Left hindlimb (tissue), 1 donor: ENCODE results near the gene SASS6.

Experiments used
- DNase-seq: peaks from one replicate; pipeline ENCODE4 v3.0.0-alpha.2; 2018

Gene SASS6, protein sequence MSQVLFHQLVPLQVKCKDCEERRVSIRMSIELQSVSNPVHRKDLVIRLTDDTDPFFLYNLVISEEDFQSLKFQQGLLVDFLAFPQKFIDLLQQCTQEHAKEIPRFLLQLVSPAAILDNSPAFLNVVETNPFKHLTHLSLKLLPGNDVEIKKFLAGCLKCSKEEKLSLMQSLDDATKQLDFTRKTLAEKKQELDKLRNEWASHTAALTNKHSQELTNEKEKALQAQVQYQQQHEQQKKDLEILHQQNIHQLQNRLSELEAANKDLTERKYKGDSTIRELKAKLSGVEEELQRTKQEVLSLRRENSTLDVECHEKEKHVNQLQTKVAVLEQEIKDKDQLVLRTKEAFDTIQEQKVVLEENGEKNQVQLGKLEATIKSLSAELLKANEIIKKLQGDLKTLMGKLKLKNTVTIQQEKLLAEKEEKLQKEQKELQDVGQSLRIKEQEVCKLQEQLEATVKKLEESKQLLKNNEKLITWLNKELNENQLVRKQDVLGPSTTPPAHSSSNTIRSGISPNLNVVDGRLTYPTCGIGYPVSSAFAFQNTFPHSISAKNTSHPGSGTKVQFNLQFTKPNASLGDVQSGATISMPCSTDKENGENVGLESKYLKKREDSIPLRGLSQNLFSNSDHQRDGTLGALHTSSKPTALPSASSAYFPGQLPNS

DNA sequence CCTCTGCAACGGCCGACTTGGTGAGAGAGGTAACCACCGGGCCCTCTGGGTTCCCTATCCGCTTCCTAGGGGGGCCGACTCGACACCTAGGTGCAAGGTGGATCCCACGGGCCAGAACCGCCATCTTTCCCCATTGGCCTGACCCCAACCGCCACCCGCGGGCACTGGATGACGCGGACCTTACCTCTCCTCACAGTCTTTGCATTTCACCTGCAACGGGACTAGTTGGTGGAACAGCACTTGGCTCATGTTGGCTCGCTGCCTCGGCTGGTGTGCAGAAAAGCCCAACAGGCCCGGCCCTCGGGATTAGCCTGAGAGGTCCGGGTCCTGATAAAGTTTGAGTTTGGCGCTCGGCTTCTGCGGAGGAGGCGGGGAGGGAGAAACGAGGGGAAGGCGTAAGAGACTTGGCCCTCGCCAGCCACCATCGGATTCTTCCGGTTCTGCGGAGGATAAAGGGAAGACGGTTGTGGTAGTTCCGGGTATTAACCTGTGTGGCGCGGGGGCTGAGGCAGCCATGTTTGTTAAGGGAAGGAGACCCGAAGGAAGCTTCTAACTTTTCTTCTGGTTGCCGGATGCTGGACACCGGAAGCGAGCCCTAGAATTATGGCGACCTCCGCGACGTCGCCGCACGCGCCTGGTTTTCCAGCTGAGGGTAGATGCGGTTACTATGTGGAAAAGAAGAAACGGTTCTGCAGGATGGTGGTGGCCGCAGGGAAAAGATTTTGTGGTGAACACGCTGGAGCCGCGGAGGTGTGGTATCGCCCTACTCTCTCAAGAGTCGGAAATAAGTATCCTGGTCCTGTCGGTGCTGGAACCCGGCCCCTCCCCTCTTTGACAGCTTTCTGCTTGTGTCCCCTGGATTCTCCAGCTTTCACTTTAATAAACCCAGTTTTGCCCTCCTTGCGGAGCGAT lies at the start of gene SASS6, which contains the start of gene TRMT13:
Gene SASS6, minus strand, starts transcription at position 365 of the 912 bp plus-strand sequence. Its CDS starts 116 bp downstream, at position 249.
Gene TRMT13, plus strand, starts transcription at position 598 of the 912 bp plus-strand sequence. Its CDS starts 6 bp downstream, at position 604.
- peak; percentile 98 for DNase-seq

DNA sequence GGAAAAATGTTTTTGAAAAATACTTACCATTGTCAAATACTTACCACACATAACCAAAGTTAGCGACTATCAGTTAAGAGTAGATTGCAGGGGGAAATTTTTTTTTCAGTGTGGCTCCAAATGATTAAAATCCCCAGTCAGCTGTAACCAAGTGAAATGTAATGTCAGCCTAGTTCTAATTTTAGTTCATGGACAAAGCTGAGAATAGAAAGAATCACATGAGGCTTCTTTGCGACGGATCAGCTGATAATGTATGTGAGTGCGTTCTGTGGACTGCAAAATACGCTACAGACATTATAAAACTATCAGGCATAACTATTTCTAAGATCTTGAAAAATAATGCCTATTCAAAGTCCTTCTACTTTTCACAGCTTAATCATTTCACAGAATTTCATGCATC lies 45.4 kb upstream of the SASS6 start, which contains the start of gene LRRC39:
Gene LRRC39, minus strand, starts transcription at position 166 of the 400 bp plus-strand sequence. CDS start 9,740 bp downstream, outside the sequence.
- no peak for DNase-seq

DNA sequence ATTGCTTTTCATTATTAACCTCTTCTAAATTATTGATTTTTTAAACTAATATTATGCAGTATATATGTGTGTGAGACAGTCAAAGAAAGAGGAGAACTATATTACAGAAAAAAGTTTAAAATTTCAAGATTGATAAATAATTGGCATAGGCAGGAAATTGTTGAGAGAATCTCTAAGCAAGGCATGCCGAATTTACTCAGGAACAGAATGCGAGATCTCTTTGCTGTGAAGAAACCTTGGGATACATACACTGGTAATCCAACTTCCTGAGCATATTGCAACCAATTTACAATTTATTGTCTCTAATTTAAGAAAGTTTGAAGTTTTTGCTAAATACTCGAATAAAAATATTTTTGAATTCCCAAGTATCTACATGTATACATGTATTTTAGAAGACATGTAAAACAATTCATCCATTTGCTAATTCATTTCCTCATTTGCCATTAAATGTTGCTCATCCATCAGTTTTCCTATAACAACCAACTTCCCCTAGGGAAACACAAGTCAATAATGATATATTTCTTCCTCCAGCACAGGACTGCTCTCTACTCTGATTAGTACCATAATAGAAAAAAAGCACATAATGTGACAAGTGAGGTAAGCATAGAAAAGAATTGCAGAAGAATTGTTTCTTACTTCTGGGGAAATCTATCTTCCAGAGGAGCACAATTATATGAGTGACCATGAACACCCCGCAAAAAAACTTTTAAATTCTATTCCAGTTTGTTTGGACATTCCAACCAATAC lies 44.7 kb upstream of the SASS6 start:
- DNase-seq = no peak

DNA sequence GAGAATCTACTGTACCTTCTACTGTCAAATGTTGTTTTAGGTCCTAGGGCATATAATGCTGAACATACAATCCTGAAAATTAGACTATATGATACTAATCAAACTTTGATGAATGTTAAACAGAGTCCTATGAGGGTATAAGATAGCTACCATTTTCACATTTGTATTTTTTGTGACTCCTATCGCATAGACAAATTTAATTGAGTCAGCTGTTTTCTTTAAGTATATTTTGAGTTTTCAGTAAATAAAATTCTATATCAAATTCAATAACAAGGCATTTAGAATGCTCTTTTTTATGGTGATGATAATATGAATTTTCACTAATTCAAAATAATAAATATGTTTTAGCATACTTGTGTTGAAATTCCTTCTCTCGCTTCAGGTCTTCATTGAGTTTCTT lies 35.3 kb upstream of the SASS6 start:
- DNase-seq = no peak

DNA sequence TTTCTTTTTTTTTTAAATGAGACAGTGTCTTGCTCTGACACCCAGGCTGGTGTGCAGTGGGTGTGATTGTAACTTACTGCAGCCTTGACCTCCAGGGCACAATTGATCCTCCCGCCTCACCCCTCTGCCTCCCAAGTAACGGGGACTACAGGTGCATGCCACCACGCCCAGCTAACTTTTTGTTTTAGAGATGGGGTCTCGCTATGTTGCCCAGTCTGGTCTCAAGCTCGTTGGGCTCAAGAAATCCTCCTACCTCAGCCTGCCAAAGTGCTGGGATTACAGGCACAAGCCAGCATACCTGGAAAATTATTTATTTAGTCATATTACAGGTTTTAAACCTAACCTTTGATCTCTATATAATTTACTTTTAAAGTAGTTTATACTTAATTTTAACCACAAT lies 32.0 kb upstream of the SASS6 start:
- no peak for DNase-seq

DNA sequence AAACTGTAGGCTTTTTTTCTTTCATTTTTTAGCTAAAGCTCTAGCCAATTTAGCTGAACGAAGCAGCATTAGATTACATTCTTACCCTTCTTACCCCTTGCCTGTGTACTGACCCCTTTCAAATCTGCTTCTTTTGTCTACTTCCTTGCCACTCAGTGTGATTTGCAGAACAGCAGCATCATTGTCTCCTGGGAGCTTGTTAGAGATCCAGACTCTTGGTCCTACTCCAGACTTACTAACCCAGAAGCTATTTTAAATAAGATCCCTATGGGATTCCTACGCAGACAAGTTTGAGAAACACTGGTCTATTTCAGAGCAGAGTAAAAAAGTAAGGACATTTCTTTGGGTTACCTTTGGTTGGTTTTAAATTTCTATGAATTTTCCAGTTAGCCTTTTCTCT lies 31.5 kb upstream of the SASS6 start:
- no peak for DNase-seq

DNA sequence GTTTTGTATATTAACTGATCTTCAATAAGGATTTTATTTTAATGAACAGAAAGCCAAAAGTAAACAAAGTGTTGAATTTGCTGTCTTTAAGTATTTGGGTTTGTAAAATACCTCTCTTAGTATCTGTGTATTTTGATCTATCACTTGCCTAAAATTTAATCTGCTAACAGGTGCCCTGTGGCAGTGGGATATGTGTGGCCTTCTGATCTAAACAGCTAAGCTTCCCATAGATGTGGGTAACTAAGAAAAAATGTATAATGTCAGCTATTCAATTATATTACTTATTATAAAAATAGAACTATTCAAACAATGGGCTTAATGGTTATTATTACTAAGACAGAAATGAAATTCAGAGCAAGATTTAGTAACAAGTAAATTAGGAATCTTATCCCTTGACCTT lies 30.2 kb upstream of the SASS6 start:
- no peak for DNase-seq

DNA sequence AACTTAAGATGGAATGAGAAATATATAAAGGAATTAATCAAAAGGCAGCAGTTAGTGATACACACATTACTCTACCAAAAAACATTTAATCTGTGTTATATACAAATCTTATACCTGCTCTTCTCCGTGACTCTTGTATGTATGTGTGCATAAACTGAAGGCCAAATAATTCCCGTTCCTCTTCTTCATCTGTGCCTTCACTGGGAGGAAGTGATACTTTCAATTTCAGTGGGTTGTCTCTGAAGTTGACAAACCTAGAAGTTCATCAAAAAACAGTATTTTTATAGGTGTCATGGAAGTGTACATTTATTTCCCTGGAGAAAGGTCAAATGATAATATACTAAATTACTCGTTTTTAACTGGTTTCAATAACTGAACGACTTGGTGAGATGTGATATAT lies 19.5 kb upstream of the SASS6 start:
- no peak for DNase-seq

DNA sequence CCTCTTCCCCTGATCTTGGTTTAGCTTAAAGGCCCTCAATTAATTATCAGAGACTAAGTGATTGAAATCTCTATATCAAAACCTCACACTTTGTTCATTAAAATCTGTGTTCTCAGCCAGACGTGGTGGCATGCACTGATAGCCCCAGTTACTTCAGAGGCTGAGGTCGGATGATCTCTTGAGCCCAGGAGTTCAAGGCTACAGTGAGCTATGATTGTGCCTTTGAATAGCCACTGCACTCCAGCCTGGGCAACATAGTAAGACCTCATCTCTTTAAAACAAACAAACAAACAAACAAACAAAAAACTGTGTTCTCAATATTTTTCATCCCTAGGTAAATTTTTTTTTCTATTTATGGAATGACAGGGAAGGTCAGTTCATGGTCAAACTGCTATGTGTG lies 18.9 kb upstream of the SASS6 start:
- DNase-seq = no peak

DNA sequence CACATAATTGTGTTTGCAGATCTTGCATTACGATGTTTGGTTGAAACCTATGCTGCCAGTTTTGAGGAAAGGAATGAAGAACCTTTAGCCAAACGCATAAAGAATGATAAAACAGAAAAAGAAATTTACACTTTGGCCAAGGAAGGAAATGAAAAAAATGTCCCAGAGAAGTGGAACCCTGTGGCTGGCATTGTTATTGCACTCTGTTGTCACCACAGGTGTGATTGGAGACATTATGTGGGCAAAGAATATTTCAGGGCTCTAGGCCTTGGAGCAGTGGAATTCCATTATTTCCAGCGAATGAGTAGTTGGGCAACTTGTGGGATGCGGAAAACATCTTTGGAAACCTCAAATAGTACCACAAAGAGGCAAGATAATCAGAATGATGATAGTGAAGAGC lies 15.1 kb upstream of the SASS6 start:
- no peak for DNase-seq

DNA sequence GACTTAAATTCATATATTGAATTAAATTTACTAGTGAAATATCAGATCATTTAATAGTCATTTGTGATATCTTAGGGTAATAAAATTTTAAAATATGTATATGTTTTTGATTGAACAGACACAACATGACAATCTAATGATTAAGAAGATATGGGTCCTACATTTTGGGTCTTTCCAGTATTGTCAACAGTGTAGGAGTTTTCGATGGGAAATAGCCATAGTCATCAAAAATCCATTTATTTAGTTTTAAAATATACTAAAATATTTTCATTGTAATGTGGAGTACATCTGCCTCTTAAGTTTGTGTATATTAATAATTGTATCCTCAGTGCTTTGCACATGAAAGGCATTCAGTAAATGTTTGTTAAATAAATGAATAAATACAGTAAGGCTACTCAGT lies 14.2 kb upstream of the SASS6 start:
- DNase-seq = no peak

DNA sequence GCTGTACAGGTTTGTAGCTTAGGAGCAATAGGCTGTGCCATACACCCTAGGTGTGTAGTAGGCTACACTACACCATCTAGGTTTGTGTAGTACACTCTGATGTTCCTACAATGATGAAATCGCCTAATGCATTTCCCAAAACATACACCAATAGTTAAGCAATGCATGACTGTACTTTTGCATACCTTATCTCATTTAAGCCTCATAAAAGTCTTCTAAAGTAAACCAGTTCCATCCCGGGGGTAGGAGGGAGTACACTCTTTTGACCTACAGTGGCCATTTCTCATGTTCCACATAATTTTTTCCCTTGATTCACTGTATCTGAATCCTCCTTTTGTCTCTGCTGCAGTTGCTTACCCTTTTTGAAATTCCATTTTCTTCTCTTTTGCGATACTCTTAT lies 12.4 kb upstream of the SASS6 start:
- DNase-seq = no peak

DNA sequence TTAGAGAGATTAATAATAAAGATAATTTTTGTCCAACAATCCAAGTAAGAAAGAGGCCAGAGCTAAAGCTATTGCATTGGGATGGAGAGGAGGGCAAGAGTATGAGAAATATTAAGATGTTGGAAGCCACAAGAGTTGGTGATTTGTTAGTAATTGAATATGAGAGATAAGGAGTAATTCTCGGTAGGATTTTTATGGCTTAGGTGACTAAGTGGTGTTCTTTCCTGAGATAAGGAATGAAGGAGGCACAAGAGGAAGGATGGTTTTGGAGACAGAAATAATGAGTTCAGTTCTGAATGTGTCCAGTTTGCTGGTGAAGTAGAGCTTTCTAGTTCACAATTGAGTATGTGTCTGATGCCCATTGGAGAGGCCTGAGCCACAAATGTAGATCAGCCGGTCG lies 9.6 kb upstream of the SASS6 start:
- no peak for DNase-seq

DNA sequence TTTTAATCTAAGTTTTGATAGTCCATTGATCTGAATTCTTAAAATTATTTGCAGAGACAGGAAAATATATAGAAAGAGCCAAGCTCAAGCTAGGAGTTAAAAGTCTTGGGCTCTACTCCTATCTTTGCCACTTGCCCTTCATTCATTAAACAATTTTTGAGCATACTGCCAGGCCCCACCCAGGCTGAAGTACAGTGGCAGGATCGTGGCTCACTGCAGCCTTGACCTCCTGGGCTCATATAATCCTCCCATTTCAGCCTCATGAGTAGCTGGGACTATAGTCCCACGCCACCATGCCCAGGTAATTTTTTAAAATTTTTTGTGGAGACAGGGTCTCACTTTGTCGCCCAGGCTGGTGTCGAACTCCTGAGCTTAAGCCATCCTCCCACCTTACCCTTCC lies 8.5 kb upstream of the SASS6 start:
- no peak for DNase-seq

DNA sequence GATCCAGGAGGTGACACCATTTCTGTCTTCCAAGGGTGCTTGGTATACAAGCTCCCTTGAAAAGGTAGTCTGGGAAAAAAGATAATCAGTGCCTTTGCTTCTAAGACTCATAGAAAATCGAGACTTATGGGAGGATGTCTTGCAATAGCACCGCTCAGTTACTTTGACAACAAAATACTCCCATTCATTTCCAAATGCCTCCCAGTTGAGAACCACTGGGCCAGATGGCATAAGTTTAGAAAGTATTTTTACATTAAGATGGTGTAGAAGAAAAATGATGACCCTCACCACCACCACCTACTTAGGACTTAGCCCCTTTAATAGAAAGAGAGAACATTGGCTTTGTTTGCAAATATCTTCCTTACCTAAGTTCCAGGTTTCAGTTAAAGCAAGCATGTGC lies 4.9 kb upstream of the SASS6 start:
- no peak for DNase-seq

DNA sequence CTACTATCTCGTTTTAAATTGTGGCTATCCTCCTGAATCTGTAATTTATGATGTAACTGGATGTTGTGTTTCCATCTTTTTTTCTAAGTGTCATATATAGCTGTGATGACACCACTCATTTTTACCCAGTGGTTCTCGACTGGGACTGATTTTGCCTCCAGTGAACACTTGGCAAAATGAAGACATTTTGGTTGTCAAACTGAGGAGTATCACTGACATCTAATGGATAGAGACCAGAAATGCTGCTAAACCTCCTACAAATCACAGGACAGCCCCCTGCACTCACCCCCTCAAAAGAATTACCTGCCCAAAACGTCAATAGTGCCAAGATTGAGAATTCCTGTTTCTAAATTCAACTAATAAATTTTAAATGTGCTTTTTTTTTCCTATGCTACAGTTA lies 2.1 kb upstream of the SASS6 start:
- no peak for DNase-seq

DNA sequence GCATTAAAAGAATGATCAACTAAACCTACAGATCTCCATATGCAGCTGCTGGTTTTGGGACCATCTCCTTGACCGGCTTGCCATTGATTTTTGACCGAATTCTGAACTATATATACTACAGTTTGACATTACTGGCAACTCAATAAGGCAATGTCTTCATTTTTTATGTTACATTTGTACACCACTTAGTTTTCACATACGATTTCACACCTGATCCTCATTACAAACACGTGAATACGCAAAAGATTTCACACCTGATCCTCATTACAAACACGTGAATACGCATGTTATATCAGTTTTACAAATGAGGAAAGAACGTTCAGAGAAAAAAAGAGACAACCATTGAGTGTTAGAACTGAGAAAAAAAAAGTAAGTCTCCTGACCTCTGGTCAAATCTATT lies 1.1 kb downstream of the SASS6 start:
- no peak for DNase-seq

DNA sequence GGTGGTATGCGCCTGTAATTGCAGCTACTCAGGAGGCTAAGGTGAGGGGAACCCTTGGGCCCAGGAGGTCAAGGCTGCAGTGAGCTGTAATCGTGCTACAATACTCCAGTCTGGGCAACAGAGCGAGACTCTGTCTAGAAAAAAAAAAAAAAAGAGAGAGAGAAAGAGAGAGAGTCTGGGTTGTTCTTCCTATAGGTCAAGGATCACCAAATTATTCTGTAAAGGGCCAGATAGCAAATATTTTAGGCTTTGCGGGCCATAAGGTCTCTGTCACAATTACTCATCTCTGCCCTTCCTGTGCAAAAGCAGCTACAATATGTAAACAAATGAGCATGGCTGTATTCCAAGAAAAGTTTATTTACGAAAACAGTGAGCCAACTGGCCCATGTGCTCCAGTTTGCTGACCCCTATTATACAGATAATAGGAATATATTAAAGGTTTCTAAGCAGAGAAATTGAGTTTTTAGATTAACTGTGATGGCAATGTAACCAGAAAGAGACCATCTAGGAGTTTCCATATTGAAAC lies 2.1 kb downstream of the SASS6 start:
- DNase-seq = no peak

DNA sequence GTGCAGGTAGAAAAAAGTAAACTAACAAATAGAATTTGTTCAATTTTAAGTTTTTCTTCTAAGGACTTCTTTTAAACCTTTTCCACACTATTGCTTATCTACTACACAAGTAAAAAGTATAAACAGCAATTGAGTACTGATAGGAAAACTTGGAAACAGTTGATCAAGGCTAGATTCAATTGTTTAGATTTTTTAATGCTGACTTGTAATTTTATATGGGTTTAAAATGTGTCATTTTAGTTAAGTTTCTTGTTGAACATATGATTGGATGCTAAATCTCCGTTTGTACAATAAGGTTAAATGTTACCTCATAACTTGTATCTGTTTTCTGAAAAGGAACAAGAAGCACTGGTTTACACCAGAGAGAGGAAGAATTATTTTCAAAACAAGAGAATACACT lies 5.5 kb downstream of the SASS6 start:
- DNase-seq = no peak

DNA sequence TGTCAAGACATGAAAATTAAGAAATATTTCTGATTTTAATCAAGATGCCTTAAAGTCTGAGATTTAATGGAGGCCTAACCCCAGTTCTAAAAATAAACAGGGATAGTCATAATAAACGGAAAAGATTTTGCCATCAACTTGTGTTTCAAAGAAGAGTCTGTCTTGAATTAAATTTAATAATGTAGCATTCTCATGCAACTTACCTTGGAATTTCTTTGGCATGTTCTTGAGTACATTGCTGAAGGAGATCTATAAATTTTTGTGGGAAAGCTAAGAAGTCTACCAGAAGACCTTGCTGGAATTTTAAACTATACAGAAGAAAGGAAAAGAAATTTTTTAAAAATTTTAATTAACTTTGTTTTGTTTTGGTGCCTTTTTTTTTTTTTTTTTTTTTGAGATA lies 10.6 kb downstream of the SASS6 start:
- DNase-seq = no peak

DNA sequence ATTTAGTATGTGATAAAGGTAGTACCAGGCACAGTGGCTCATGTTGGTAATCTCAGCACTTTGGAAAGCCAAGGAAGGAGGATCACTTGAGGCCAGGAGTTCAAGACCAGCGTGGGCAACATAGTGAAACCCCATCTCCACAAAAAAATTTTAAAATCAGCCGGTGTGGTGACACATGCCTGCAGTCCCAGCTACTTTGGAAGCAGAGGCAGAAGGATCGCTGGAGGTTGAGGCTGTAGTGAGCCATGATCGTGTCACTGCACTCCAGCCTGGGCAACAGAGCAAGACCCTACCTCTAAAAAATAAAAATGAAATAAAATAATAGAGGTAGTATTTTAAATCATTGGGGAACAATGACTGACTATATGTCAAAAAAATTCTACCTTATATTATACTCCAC lies 17.2 kb downstream of the SASS6 start:
- no peak for DNase-seq

DNA sequence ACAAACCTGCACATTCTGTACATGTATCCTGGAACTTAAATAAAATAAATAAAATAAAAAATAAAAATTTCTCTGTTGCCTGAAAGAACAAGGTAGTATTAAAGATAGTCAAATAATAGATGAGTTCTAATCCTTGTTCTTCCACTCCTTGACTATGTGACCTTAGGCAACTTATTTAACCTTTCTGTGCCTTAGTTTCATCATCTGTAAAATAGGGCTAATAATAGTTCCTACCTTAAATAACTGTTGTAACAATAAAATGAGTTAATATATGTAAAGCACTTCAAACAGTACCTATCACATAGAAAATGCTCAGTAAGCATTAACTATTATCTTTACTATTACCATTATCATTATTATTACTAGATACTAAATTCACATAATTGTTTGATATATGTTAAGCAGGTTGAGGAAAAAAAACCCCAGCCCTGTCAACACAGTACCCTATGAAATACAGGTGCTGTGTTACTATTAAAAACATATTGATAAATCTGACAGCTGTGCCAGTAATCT lies 23.1 kb downstream of the SASS6 start:
- DNase-seq = no peak
